H1 (cell line): ENCODE data around the gene ALOX5AP. TPM values are rescaled to one million over a fixed set of nuclear protein-coding genes. Genes with fewer than 3 reads are reported as not detected.

Source experiments
- BRCA1 ChIP-seq: IDR thresholded peaks from 2 replicates; pipeline ENCODE4 v1.6.1; 2012; ENCODE audit warnings: low read depth, low read length, improper control_type of control experiment
- EGR1 ChIP-seq: IDR thresholded peaks from 2 replicates; pipeline ENCODE4 v1.6.1; 2011; ENCODE audit warnings: low read depth, low read length, borderline replicate concordance
- POU5F1 ChIP-seq: IDR thresholded peaks from 2 replicates; pipeline ENCODE4 v1.6.1; 2011; ENCODE audit warnings: low read depth, mild to moderate bottlenecking, low read length, moderate library complexity
- SIX5 ChIP-seq: IDR thresholded peaks from 2 replicates; pipeline ENCODE4 v1.6.1; 2011; ENCODE audit warnings: mild to moderate bottlenecking, low read depth, low read length
- TAF7 ChIP-seq: optimal IDR thresholded peaks from 2 replicates; pipeline ENCODE3; 2011; ENCODE audit warnings: low read depth, mild to moderate bottlenecking, inconsistent platforms, low read length, moderate library complexity, borderline replicate concordance
- polyA plus RNA-seq, 7 experiments: library from polyadenylated mRNA; depleted of rRNA in 3 of 7; stranded (reverse) in 5 of 7; unstranded in 2 of 7; fragments of >200 nt in 5 of 7; fragments of 200-250 nt in 2 of 7; gene quantifications; 1 replicate in 5 of 7; 2 replicates in 1 of 7; 4 replicates in 1 of 7; pipeline versions ENCODE4 v1.2.1 to v1.2.3, GENCODE V29; 2011 to 2013; ENCODE audit warnings: missing spikeins in 2 of 7, mixed read lengths in 2 of 7
- total RNA-seq: library from RNA; stranded (reverse); fragmentation: NEBNext Ultra II Directional; extraction: Animal tissue kit (Norgen Biotek cat#: 25700); gene quantifications from 2 replicates; pipeline ENCODE4 v1.2.1, GENCODE V29; 2021
- TF ChIP-seq, protein P1 (sequence below): fragments of 300-600 bp; sonication (generic); IDR thresholded peaks from 2 replicates; pipeline ENCODE4 v1.7.1; 2012; ENCODE audit warnings: low read length, moderate library complexity, mild to moderate bottlenecking, inconsistent platforms; ENCODE audit not compliant: insufficient replicate concordance

The ALOX5AP gene
- total and polyA plus RNA-seq, 2 of the 8 experiments (the other 6 are each of a cell fraction or from before 2014, with no cell fraction given), result not detected

DNA sequence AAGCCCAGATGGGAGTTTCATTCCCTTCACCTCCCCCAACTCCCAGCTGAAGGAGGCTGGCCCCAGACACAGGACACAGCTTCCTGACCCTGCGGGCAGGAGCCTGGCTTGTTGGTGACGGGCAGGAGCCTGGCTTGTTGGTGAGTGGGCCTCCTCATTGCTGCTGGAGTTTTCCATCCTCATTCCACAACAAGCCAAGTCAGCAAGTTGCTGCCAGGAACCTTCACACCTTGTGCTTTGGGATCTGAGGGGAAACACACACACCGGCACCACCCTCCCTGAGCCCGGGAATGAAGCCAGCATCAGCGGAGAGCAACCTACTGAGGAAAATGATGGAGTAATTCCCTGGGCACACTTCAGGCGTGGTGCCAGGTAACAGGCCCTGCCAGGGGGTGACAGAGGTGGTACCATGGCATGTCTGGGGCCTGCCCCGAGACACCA lies 74.9 kb downstream of the ALOX5AP start (continued):
- TF ChIP-seq, protein P1, sequence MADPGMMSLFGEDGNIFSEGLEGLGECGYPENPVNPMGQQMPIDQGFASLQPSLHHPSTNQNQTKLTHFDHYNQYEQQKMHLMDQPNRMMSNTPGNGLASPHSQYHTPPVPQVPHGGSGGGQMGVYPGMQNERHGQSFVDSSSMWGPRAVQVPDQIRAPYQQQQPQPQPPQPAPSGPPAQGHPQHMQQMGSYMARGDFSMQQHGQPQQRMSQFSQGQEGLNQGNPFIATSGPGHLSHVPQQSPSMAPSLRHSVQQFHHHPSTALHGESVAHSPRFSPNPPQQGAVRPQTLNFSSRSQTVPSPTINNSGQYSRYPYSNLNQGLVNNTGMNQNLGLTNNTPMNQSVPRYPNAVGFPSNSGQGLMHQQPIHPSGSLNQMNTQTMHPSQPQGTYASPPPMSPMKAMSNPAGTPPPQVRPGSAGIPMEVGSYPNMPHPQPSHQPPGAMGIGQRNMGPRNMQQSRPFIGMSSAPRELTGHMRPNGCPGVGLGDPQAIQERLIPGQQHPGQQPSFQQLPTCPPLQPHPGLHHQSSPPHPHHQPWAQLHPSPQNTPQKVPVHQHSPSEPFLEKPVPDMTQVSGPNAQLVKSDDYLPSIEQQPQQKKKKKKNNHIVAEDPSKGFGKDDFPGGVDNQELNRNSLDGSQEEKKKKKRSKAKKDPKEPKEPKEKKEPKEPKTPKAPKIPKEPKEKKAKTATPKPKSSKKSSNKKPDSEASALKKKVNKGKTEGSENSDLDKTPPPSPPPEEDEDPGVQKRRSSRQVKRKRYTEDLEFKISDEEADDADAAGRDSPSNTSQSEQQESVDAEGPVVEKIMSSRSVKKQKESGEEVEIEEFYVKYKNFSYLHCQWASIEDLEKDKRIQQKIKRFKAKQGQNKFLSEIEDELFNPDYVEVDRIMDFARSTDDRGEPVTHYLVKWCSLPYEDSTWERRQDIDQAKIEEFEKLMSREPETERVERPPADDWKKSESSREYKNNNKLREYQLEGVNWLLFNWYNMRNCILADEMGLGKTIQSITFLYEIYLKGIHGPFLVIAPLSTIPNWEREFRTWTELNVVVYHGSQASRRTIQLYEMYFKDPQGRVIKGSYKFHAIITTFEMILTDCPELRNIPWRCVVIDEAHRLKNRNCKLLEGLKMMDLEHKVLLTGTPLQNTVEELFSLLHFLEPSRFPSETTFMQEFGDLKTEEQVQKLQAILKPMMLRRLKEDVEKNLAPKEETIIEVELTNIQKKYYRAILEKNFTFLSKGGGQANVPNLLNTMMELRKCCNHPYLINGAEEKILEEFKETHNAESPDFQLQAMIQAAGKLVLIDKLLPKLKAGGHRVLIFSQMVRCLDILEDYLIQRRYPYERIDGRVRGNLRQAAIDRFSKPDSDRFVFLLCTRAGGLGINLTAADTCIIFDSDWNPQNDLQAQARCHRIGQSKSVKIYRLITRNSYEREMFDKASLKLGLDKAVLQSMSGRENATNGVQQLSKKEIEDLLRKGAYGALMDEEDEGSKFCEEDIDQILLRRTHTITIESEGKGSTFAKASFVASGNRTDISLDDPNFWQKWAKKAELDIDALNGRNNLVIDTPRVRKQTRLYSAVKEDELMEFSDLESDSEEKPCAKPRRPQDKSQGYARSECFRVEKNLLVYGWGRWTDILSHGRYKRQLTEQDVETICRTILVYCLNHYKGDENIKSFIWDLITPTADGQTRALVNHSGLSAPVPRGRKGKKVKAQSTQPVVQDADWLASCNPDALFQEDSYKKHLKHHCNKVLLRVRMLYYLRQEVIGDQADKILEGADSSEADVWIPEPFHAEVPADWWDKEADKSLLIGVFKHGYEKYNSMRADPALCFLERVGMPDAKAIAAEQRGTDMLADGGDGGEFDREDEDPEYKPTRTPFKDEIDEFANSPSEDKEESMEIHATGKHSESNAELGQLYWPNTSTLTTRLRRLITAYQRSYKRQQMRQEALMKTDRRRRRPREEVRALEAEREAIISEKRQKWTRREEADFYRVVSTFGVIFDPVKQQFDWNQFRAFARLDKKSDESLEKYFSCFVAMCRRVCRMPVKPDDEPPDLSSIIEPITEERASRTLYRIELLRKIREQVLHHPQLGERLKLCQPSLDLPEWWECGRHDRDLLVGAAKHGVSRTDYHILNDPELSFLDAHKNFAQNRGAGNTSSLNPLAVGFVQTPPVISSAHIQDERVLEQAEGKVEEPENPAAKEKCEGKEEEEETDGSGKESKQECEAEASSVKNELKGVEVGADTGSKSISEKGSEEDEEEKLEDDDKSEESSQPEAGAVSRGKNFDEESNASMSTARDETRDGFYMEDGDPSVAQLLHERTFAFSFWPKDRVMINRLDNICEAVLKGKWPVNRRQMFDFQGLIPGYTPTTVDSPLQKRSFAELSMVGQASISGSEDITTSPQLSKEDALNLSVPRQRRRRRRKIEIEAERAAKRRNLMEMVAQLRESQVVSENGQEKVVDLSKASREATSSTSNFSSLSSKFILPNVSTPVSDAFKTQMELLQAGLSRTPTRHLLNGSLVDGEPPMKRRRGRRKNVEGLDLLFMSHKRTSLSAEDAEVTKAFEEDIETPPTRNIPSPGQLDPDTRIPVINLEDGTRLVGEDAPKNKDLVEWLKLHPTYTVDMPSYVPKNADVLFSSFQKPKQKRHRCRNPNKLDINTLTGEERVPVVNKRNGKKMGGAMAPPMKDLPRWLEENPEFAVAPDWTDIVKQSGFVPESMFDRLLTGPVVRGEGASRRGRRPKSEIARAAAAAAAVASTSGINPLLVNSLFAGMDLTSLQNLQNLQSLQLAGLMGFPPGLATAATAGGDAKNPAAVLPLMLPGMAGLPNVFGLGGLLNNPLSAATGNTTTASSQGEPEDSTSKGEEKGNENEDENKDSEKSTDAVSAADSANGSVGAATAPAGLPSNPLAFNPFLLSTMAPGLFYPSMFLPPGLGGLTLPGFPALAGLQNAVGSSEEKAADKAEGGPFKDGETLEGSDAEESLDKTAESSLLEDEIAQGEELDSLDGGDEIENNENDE, result no peak
- no peak for TF ChIP-seq POU5F1
- TF ChIP-seq SIX5, result no peak
- no peak for TF ChIP-seq BRCA1
- TF ChIP-seq EGR1, result no peak
- TF ChIP-seq TAF7, result no peak
- TF ChIP-seq, all 59 proteins: peak for 0
